Mammary epithelial cell (primary cell): Measurements from ENCODE around the gene PEAK1.

ENCODE experiments used
- EZH2 ChIP-seq: IDR thresholded peaks from 2 replicates; pipeline ENCODE4 v1.6.1; 2012; ENCODE audit warnings: low read length, inconsistent platforms, borderline replicate concordance
- TF ChIP-seq, protein P1 (sequence below), 2 donors: IDR thresholded peaks in 1 of 2; conservative IDR thresholded peaks in 1 of 2; 2 replicates each; pipeline ENCODE4 v1.5.1; 2011 to 2012; ENCODE audit warnings: inconsistent platforms in 2 of 2, low read length in 2 of 2, mild to moderate bottlenecking in 2 of 2, control low read depth in 1 of 2, low read depth in 1 of 2; ENCODE audit not compliant: insufficient read depth in 1 of 2; ENCODE audit errors: extremely low read depth in 1 of 2

DNA sequence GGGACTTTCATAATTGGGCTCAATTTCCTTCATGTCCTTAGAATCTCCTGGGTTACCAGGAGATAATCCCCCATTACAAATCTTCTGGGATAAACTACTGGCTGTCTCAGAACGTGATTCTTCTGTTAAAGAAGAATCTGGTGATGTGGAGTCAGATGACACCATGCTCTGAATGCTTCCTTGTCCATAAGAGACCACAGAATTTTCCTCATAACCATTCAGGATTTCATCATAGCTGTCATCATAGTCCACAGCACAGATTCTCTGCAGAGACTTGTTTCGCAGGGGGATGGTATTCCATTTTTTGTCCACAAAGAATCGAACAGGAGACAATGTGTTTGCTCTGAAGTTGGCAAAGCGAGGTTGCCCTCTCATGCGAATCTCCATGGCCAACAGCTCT lies 239.1 kb downstream of the PEAK1 start:
- TF ChIP-seq, protein P1, sequence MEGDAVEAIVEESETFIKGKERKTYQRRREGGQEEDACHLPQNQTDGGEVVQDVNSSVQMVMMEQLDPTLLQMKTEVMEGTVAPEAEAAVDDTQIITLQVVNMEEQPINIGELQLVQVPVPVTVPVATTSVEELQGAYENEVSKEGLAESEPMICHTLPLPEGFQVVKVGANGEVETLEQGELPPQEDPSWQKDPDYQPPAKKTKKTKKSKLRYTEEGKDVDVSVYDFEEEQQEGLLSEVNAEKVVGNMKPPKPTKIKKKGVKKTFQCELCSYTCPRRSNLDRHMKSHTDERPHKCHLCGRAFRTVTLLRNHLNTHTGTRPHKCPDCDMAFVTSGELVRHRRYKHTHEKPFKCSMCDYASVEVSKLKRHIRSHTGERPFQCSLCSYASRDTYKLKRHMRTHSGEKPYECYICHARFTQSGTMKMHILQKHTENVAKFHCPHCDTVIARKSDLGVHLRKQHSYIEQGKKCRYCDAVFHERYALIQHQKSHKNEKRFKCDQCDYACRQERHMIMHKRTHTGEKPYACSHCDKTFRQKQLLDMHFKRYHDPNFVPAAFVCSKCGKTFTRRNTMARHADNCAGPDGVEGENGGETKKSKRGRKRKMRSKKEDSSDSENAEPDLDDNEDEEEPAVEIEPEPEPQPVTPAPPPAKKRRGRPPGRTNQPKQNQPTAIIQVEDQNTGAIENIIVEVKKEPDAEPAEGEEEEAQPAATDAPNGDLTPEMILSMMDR (conservative IDR thresholded peaks at IDR 0.05 in 1 of 2, IDR thresholded peaks at IDR 0.05 in 1 of 2; ENCODE audit: extremely low read depth in 1 of 2, insufficient read depth in 1 of 2, low read depth in 1 of 2, low read length in 2 of 2) = no peak
- no peak for TF ChIP-seq EZH2
